CD8-positive, alpha-beta memory T cell (primary cell): ENCODE data around the gene FHL2. TPM values are rescaled to one million over a fixed set of nuclear protein-coding genes. Genes with fewer than 3 reads are reported as not detected.

Source experiments
- CTCF ChIA-PET: fragments of 350-600 bp; sonication (Branson Sonifier 250); formaldehyde crosslinking; loops from one replicate; lab custom pipeline; 2021; ENCODE audit warnings: antibody characterized with exemption; lab: Charles Lee
- POLR2A ChIA-PET: fragments of 350-600 bp; sonication (Branson Sonifier 250); formaldehyde crosslinking; loops from one replicate; lab custom pipeline; 2021; ENCODE audit warnings: antibody characterized with exemption; lab: Charles Lee
- DNase-seq, 5 donors: peaks; one replicate each; pipeline versions ENCODE4 v3.0.0 to v3.0.0-alpha.2; 2020 to 2022; ENCODE audit warnings: mixed read lengths in 1 of 5
- H3K27ac ChIP-seq: one replicate; pipeline ENCODE4 v1.7.0; 2013; ENCODE audit warnings: low read depth, mild to moderate bottlenecking, low read length, moderate library complexity
- H3K27me3 ChIP-seq: 2 replicates; pipeline ENCODE4 v1.7.0; 2013; ENCODE audit warnings: low read length, mild to moderate bottlenecking; ENCODE audit not compliant: insufficient read depth, poor library complexity, severe bottlenecking
- H3K36me3 ChIP-seq: 2 replicates; pipeline ENCODE4 v1.7.0; 2013; ENCODE audit warnings: mild to moderate bottlenecking, low read length, moderate library complexity; ENCODE audit not compliant: insufficient read depth
- H3K4me1 ChIP-seq: 2 replicates; pipeline ENCODE4 v1.7.0; 2013; ENCODE audit warnings: mild to moderate bottlenecking, low read length, moderate library complexity; ENCODE audit not compliant: insufficient read depth
- H3K4me3 ChIP-seq: 2 replicates; pipeline ENCODE4 v1.7.0; 2013; ENCODE audit warnings: mild to moderate bottlenecking, low read length
- H3K9me3 ChIP-seq: 2 replicates; pipeline ENCODE4 v1.7.0; 2013; ENCODE audit warnings: mild to moderate bottlenecking, low read length
- H3K27ac Mint-ChIP-seq, 8 donors: one replicate each; pipeline ENCODE4 v1.8.0; 2020 to 2021; ENCODE audit warnings: mixed read lengths in 8 of 8, mild to moderate bottlenecking in 6 of 8, inconsistent platforms in 3 of 8, moderate library complexity in 3 of 8
- H3K27me3 Mint-ChIP-seq, 2 donors: one replicate each; pipeline ENCODE4 v1.8.0; 2020 to 2021; ENCODE audit warnings: mixed read lengths in 2 of 2, mild to moderate bottlenecking in 1 of 2, moderate library complexity in 1 of 2
- H3K36me3 Mint-ChIP-seq, 3 donors: one replicate each; pipeline ENCODE4 v1.8.0; 2020 to 2021; ENCODE audit warnings: mixed read lengths in 3 of 3, inconsistent platforms in 1 of 3, mild to moderate bottlenecking in 1 of 3
- H3K4me1 Mint-ChIP-seq, 3 donors: one replicate each; pipeline ENCODE4 v1.8.0; 2020 to 2021; ENCODE audit warnings: mixed read lengths in 3 of 3, inconsistent platforms in 1 of 3, mild to moderate bottlenecking in 1 of 3
- H3K4me3 Mint-ChIP-seq, 7 donors: one replicate each; pipeline ENCODE4 v1.8.0; 2020 to 2021; ENCODE audit warnings: mixed read lengths in 7 of 7, mild to moderate bottlenecking in 6 of 7, moderate library complexity in 4 of 7, inconsistent platforms in 2 of 7
- H3K9me3 Mint-ChIP-seq, 5 donors: one replicate each; pipeline ENCODE4 v1.8.0; 2020 to 2022; ENCODE audit warnings: mixed read lengths in 5 of 5, mild to moderate bottlenecking in 3 of 5, moderate library complexity in 2 of 5, inconsistent platforms in 1 of 5
- polyA plus RNA-seq: library from polyadenylated mRNA; unstranded; fragments of 300-500 nt; fragmentation: Illumina TruSeq; gene quantifications from one replicate; pipeline ENCODE4 v1.2.3, GENCODE V29; 2021
- total RNA-seq, 2 experiments: library from RNA; stranded (reverse); gene quantifications; one replicate each; pipeline ENCODE4 v1.2.3, GENCODE V29; 2021

The FHL2 gene
- total and polyA plus RNA-seq, 3 experiments from 2014 or later, result 0.69 to 3.5 (median 3.3) TPM

DNA sequence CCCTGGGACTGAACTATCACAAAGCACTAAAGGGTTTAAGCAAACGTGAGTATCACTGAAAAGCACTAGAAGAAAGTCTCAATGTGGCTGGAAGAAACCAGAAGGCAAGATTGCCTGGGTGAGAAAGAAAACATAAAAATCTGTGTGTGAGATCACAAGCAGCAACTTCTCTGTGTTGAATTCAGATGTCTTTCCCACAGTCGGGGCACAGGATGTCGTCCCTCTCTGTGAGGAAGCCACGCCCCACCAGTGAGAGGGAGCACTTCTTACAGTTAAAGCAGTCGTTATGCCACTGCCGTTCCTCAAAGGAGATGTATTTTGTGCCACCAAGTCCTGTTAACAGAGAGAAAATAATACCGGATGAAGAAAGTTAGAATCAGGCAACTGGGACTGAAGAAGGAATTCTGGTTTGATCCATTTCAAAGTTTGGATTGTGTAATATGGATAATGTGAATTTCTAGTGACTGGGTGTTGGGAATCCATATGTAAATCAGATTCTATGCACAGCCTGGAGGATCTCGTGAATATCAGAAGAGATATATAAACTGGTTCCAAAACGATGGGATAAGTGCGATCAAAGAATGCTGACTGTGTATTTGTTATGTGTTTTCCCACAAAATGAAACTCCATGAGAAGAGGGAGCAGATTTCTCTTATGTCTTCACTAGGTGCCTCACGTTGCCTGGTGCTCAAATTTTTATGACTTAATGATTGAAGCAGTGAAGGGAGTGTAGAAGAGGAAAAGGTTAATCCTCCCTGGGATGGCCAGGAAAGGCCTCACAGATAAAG is 37.6 kb downstream of the FHL2 start:
- DNase-seq, result peak in 1 of 5 donors; percentile 12
- H3K27ac Mint-ChIP-seq, result peak overlapping the region in 6 of 8 donors; percentile 2 to 59 (median 26)
- H3K4me3 Mint-ChIP-seq, result no peak overlapping the region
- H3K4me1 ChIP-seq, result peaks cover 19% of the 10 kb centered on the region
- peaks cover 17 to 48% (median 32%) of the 10 kb centered on the region in 3 donors for H3K36me3 Mint-ChIP-seq
- no peaks in the 10 kb centered on the region for H3K27me3 ChIP-seq
- H3K9me3 ChIP-seq, result peaks cover 7% of the 10 kb centered on the region
- no peak overlapping the region for H3K27ac ChIP-seq
- peaks cover 6% of the 10 kb centered on the region for H3K36me3 ChIP-seq
- no peaks in the 10 kb centered on the region for H3K27me3 Mint-ChIP-seq
- CTCF ChIA-PET, result interaction anchor here (1.2 kb wide), 1 partner anchor 8 kb away, joined by 3 read pairs; no protein-coding TSS in a partner anchor
- H3K4me3 ChIP-seq, result no peak overlapping the region
- H3K9me3 Mint-ChIP-seq, result peaks cover 7 to 14% (median 12%) of the 10 kb centered on the region in 5 donors
- POLR2A ChIA-PET, result no interaction called here
- H3K4me1 Mint-ChIP-seq, result peaks cover 17 to 21% (median 18%) of the 10 kb centered on the region in 3 donors

DNA sequence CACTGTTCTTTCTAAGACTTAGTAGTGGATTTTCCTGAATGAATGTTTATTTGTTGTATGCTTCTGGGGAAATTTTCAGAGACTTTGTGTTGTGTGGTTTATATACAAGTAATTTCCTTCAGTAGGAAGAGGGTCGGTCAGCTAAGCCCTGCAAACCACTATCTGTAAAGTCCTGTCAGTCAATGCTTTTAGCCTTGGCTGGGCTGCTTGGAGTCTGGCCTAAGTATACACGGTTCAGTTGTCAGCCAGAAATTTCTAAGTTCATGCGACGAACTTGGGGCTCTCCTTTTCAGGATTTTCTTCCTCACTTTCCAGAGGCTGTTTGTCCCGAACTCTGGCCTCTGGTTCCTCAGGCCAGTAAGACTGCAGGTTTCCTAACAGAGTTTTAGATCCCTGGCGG is 40.3 kb downstream of the FHL2 start:
- Mint-ChIP-seq H3K9me3 (peaks cover 10 to 21% (median 15%) of the 10 kb centered on the region in 5 donors), H3K27ac (no peak overlapping the region), H3K36me3 (peaks cover 28 to 65% (median 50%) of the 10 kb centered on the region in 3 donors), H3K4me3 (no peak overlapping the region), H3K4me1 (peaks cover 14 to 21% (median 18%) of the 10 kb centered on the region in 3 donors), H3K27me3 (no peaks in the 10 kb centered on the region)
- no peaks in the 10 kb centered on the region for H3K27me3 ChIP-seq
- POLR2A ChIA-PET, result interaction anchor here (0.6 kb wide), 1 partner anchor 751 kb away, joined by 3 read pairs; no protein-coding TSS in a partner anchor
- DNase-seq, result no peak
- H3K27ac ChIP-seq, result no peak overlapping the region
- CTCF ChIA-PET, result no interaction called here
- H3K4me1 ChIP-seq, result peaks cover 15% of the 10 kb centered on the region
- H3K36me3 ChIP-seq, result peaks cover 19% of the 10 kb centered on the region
- peaks cover 7% of the 10 kb centered on the region for H3K9me3 ChIP-seq
- no peak overlapping the region for H3K4me3 ChIP-seq

DNA sequence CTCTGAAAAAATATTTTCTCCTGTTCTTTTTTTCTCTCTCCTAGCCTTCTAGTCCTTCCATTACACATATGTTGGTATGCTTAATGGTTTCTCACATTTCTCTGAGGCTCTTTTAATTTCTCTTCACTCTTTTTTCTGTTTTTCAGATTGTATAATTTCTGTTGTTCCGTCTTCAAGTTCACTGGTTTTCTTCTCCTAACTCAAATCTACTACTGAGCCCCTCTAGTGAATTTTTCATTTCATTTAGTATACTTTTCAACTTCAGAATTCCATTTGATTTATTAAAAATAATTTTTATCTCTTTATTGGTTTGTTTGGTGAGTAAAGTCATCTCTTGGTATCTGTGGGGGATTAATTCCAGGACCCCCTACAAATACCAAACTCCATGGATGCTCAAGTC is 41.7 kb downstream of the FHL2 start:
- H3K36me3 ChIP-seq, result peaks cover 23% of the 10 kb centered on the region
- peaks cover 34 to 76% (median 58%) of the 10 kb centered on the region in 3 donors for H3K36me3 Mint-ChIP-seq
- peaks cover 13 to 19% (median 18%) of the 10 kb centered on the region in 3 donors for H3K4me1 Mint-ChIP-seq
- H3K27ac ChIP-seq, result no peak overlapping the region
- no peak overlapping the region for H3K4me3 Mint-ChIP-seq
- no peak for DNase-seq
- H3K27me3 Mint-ChIP-seq, result no peaks in the 10 kb centered on the region
- POLR2A ChIA-PET, result no interaction called here
- CTCF ChIA-PET, result no interaction called here
- peaks cover 10 to 21% (median 15%) of the 10 kb centered on the region in 5 donors for H3K9me3 Mint-ChIP-seq
- H3K4me3 ChIP-seq, result no peak overlapping the region
- no peaks in the 10 kb centered on the region for H3K27me3 ChIP-seq
- H3K9me3 ChIP-seq, result peaks cover 7% of the 10 kb centered on the region
- H3K4me1 ChIP-seq, result peaks cover 13% of the 10 kb centered on the region
- H3K27ac Mint-ChIP-seq, result no peak overlapping the region

DNA sequence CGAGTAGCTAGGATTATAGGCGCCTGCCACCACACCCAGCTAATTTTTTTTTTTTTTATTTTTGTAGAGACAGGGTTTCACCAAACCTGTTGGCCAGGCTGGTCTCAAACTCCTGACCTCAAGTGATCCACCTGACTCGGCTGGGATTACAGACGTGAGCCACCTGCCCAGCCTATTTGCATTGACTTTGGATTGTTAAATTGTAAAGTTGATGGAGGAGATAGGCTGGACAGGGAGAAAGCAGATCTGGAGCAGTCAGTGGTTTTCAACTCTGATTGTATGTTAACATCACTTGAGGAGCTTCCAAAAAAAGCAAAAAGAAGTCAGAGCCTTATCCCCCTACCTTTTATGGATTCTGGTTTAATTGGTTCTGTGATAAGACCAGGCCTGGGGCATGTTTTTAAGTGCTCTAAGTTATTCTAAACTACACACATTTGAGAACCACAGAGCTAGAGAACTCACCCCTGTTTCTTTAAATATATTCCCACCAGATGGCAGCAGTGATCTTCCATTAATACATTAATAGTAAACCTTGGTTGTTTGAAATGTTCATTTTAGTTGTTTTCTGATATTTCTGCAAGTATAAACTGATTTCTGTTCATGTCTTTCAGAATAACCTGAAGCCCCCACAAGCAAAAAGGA is 54.0 kb downstream of the FHL2 start:
- H3K36me3 ChIP-seq, result peaks cover 76% of the 10 kb centered on the region
- ChIA-PET CTCF (interaction anchor here (0.9 to 1.4 kb wide), 3 partner anchors 18 to 202 kb away, joined by 3 to 7 read pairs (median 4); no protein-coding TSS in a partner anchor), POLR2A (no interaction called here)

DNA sequence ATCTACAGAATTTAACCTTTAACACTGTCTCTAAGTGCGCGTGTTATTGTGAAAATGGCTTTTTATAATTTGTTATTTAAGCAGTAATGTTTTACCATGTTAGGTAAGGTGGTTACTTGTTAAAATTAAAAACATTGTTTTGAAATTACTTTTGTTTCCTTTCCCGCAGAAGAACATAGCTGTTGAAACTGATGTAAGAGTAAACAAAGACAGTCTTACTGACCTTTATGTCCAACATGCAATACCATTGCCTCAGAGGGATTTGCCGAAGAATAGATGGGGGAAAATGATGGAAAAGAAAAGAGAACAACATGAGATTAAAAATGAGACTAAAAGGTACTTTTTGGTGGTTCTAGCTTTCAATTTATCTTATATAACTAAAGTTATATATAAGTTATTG is 59.4 kb downstream of the FHL2 start:
- DNase-seq, result no peak
- H3K4me1 ChIP-seq, result peaks cover 21% of the 10 kb centered on the region
- Mint-ChIP-seq H3K4me3 (peak overlapping the region; percentile 7 to 99 (median 71)), H3K36me3 (peaks cover 4 to 58% (median 11%) of the 10 kb centered on the region in 3 donors), H3K9me3 (no peaks in the 10 kb centered on the region), H3K27me3 (no peaks in the 10 kb centered on the region), H3K27ac (peak overlapping the region in 7 of 8 donors; percentile 53 to 100 (median 100)), H3K4me1 (peaks cover 43 to 50% (median 44%) of the 10 kb centered on the region in 3 donors)
- no peaks in the 10 kb centered on the region for H3K9me3 ChIP-seq
- no peak overlapping the region for H3K27ac ChIP-seq
- no peak overlapping the region for H3K4me3 ChIP-seq
- POLR2A ChIA-PET, result interaction anchor here (1.8 kb wide), 1 partner anchor 10 kb away, joined by 4 read pairs; the partner anchor contains the start of gene TGFBRAP1
- CTCF ChIA-PET, result interaction anchor here (1.3 kb wide), 1 partner anchor 9 kb away, joined by 4 read pairs; no protein-coding TSS in a partner anchor
- no peaks in the 10 kb centered on the region for H3K27me3 ChIP-seq
- H3K36me3 ChIP-seq, result peaks cover 33% of the 10 kb centered on the region

More for the DNA sequence above, 54.0 kb downstream of the FHL2 start:
- Mint-ChIP-seq H3K4me1 (peaks cover 11 to 18% (median 12%) of the 10 kb centered on the region in 3 donors), H3K9me3 (no peaks in the 10 kb centered on the region), H3K27me3 (no peaks in the 10 kb centered on the region), H3K27ac (peak overlapping the region in 2 of 8 donors; percentile 14 to 25), H3K4me3 (no peak overlapping the region), H3K36me3 (peaks cover 11 to 89% (median 23%) of the 10 kb centered on the region in 3 donors)
- no peak overlapping the region for H3K27ac ChIP-seq
- H3K4me3 ChIP-seq, result no peak overlapping the region
- no peaks in the 10 kb centered on the region for H3K9me3 ChIP-seq
- DNase-seq, result peak in 1 of 5 donors; percentile 14
- H3K27me3 ChIP-seq, result no peaks in the 10 kb centered on the region
- no peaks in the 10 kb centered on the region for H3K4me1 ChIP-seq

DNA sequence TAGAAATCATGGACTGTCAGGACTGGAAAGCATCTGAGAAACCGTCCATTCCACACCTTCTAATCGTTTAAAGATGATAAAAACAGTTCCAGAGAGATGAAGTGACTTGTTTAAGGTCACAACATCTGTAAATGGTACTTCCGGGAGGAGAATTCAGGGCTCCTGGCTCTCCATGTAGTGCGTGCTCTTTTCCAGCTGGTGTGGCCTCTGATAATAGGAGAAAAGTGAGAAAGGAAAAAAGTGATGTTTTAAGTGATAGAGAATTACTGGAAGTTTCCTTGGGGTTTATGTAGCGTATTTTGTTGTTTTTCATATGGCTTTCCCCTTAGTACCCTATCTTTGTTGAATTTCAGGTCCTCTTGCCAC is 60.8 kb downstream of the FHL2 start:
- ChIA-PET CTCF (no interaction called here), POLR2A (interaction anchor here (2.5 kb wide), 1 partner anchor 9 kb away, joined by 10 read pairs; the partner anchor contains the start of gene TGFBRAP1)
- Histone ChIP-seq H3K36me3 (peaks cover 27% of the 10 kb centered on the region), H3K9me3 (no peaks in the 10 kb centered on the region), H3K4me3 (peak overlapping the region; percentile 98), H3K27ac (peak overlapping the region; percentile 100), H3K27me3 (no peaks in the 10 kb centered on the region), H3K4me1 (peaks cover 21% of the 10 kb centered on the region)
- Mint-ChIP-seq H3K27ac (peak overlapping the region; percentile 99 to 100 (median 100)), H3K27me3 (no peaks in the 10 kb centered on the region), H3K4me1 (peaks cover 43 to 50% (median 44%) of the 10 kb centered on the region in 3 donors), H3K36me3 (peaks cover 1 to 45% (median 9%) of the 10 kb centered on the region in 3 donors), H3K9me3 (no peaks in the 10 kb centered on the region), H3K4me3 (peak overlapping the region; percentile 97 to 100 (median 98))
- no peak for DNase-seq

DNA sequence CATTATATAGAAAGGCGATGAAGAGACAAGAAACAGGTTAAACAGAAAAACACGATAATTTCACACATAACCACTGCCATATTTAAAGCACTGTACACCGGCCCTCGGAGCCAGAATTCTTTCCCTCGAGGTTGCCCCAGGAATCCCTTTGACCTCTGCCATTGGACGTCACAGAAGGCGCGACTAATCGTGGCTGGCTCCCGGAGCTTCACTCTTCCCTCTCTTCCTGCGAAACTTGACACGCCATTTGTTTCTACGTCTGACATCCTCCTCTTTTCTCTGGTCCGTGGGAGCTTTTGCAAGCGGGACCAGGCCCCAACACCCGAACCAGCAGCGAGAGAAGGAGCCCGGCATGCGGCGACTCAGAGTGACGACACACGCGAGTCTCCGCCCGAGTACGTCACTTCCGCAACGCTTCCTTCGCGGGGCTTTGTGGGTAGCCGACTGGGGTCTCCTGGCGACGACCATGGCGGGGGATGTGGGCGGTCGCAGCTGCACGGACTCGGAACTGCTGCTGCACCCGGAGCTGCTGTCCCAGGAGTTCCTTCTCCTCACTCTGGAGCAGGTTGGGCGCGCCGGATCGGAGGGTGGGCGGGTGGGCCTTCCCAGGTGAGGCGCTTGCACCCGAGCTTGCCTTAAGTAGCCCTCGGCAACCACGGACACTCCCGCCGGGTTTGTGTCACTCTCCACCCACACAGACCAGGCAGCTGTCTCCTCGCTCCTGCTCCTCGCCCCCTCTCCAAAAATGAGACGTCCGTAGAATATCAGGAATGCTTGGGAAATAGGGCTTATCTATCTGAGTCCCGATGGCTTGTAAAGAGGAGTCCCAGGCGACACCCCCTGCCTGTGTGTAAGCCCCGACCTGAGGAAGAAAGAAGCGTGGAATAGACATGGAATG is 61.5 kb downstream of the FHL2 start, which contains the start of gene C2orf49:
Gene C2orf49 (plus strand): TSS at position 419 of the 898 bp plus-strand sequence. CDS start 48 bp downstream, at position 467.
- Histone ChIP-seq H3K27me3 (no peaks in the 10 kb centered on the region), H3K36me3 (peaks cover 20% of the 10 kb centered on the region), H3K27ac (peak within 1 kb of the TSS; percentile 100), H3K4me1 (peaks cover 21% of the 10 kb centered on the region), H3K9me3 (no peaks in the 10 kb centered on the region), H3K4me3 (peak within 1 kb of the TSS; percentile 98)
- Mint-ChIP-seq H3K4me3 (peak within 1 kb of the TSS; percentile 97 to 100 (median 98)), H3K27ac (peak within 1 kb of the TSS; percentile 99 to 100 (median 100)), H3K9me3 (no peaks in the 10 kb centered on the region), H3K4me1 (peaks cover 41 to 49% (median 44%) of the 10 kb centered on the region in 3 donors), H3K27me3 (no peaks in the 10 kb centered on the region), H3K36me3 (peaks cover 0 to 39% (median 7%) of the 10 kb centered on the region in 3 donors)
- peak; percentile 81 to 93 (median 90) for DNase-seq
- ChIA-PET CTCF (no interaction called here), POLR2A (interaction anchor here (2.5 kb wide), 1 partner anchor 8 kb away, joined by 10 read pairs; the partner anchor contains the start of gene TGFBRAP1)
